ENCODE measurements around the gene MSRB2.

MSRB2 gene

GRCh38 chr10:23078114-23078513 is 17.3 kb upstream of the MSRB2 start:
- TF ChIP-seq CTCF (IDR thresholded peaks at IDR 0.05) = no peak

GRCh38 chr10:23079700-23080099 is 15.7 kb upstream of the MSRB2 start:
- no peak for TF ChIP-seq CTCF (IDR thresholded peaks at IDR 0.05)

DNA sequence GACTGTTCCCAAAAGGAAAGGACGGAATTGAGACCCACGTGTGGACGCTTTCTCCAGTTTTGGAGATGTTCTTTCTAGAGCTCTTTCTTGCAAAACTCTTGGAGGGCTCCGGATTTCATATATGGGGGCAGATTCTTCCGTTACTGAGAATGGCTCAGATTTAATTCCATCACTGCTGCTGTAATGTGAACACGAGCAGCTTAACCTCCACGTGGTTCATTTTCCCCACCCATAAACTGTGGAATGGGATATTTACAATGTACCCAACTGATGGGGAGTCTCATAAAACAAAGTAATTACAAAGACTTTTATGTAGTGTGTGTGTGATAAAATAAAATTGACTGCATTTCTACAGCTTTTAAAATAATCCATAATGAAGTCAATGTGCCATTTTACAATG is 15.1 kb upstream of the MSRB2 start:
- TF ChIP-seq CTCF (IDR thresholded peaks at IDR 0.05) = no peak

DNA sequence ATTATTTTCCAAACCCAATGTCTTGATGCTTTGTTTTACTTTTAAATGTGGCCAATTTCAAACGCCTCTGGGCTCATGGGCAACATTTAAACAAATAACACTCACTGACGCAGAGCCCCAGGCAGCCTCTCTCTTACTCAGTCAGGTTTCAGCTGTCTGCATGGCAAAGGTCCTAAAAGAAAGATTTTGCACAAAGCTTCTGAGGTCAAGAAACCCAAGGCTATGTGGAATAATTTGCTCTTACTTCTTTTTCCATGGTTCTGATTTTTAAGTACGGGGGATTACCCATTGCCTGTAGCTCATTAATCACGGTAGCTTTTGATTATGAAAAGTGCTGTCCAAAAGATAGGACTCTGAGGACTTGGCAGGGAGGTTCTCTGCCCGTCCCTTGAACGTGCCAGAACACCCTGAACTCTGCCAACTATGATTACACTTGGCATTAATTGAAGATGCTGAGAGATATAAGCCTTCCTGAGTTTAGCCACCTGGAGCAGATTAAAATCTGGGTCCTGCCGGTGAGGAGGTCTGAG is 14.1 kb upstream of the MSRB2 start:
- no peak for TF ChIP-seq CTCF (IDR thresholded peaks at IDR 0.05)

- peak; percentile 33; the same call in 1 of the 2 replicates for TF ChIP-seq CTCF (IDR thresholded peaks at IDR 0.05)
Measured at GRCh38 chr10:23081891-23082290, 13.5 kb upstream of the MSRB2 start.

- TF ChIP-seq CTCF (IDR thresholded peaks at IDR 0.05) = no peak
Measured at GRCh38 chr10:23088609-23089008, 6.8 kb upstream of the MSRB2 start.

DNA sequence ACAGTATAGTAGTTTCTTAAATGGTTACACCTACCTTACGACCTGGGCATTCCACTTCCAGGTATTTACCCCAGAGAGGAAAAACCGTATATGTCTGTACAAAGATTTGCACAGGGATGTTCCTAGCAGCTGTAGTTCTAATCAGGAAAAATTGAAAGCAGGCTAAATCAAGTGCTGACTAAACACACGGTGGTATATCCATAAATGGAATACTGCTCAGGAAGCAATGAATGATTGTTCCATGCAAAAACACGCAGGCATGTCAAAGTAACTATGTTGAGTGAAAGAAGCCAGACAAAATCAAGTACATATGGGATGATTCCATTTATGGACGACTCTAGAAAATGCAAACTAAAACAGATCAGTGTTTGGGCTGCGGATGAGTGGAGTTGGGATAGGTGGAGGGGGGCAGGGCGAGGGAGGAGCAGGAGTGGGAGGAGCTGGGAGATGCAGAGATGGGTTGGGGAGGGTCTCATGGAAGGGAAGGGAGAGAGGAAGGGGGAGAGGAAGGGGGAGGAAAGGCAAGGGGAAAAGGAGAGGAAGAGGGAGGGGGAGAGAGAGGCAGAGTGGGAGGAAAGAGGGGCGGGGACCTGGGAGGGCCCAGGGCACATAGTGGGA is 484 bp upstream of the MSRB2 start:
- TF ChIP-seq CTCF (IDR thresholded peaks at IDR 0.05) = no peak
